ENCODE results near the gene AATK.

- TF ChIP-seq POLR2A (IDR thresholded peaks at IDR 0.05) (no peak), POLR2AphosphoS5 (IDR thresholded peaks at IDR 0.05) (no peak), CTCF (IDR thresholded peaks at IDR 0.05 in 8 of 11, conservative IDR thresholded peaks at IDR 0.05 in 3 of 11) (no peak)
Observed at GRCh38 chr17:81140018-81140417, 26.0 kb downstream of the AATK start.
